Prostate gland (tissue), 2 donors: ENCODE results near the gene MAP4K1. TPM values are rescaled to one million over a fixed set of nuclear protein-coding genes. Genes with fewer than 3 reads are reported as not detected.

ENCODE experiments used
- DNase-seq: peaks from one replicate; pipeline ENCODE4 v3.0.0-alpha.2; 2019; ENCODE audit warnings: low spot score
- H3K27ac ChIP-seq, 2 donors: fragments of 200-600 bp; sonication (generic); 2 replicates each; pipeline ENCODE4 v1.5.1; 2017 to 2019
- H3K27me3 ChIP-seq: fragments of 200-600 bp; sonication (generic); replicated peaks from 2 replicates; pipeline ENCODE4 v1.5.1; 2019; ENCODE audit not compliant: insufficient read depth
- H3K36me3 ChIP-seq, 2 donors: fragments of 200-600 bp; sonication (generic); 1 replicate in 1 of 2; 2 replicates in 1 of 2; pipeline versions ENCODE4 v1.5.1 to v1.8.1; 2017 to 2019
- H3K4me1 ChIP-seq: fragments of 200-600 bp; sonication (generic); replicated peaks from 2 replicates; pipeline ENCODE4 v1.5.1; 2019
- H3K4me3 ChIP-seq, 2 donors: fragments of 200-600 bp; sonication (generic); 2 replicates each; pipeline ENCODE4 v1.5.1; 2017 to 2019
- H3K9me3 ChIP-seq: fragments of 200-600 bp; sonication (generic); 2 replicates; pipeline ENCODE4 v1.5.1; 2017
- CTCF ChIP-seq, 4 experiments: fragments of 200-600 bp in 2 of 4; fragments of 450-650 bp in 2 of 4; sonication (generic) in 2 of 4; IDR thresholded peaks; 1 replicate in 3 of 4; 2 replicates in 1 of 4; pipeline ENCODE4 v1.5.1; 2016 to 2019; ENCODE audit warnings: antibody characterized with exemption in 4 of 4, mild to moderate bottlenecking in 2 of 4, moderate library complexity in 2 of 4
- POLR2A ChIP-seq: fragments of 450-650 bp; IDR thresholded peaks from one replicate; pipeline ENCODE4 v1.6.1; 2016; ENCODE audit warnings: antibody characterized with exemption, mild to moderate bottlenecking
- POLR2AphosphoS5 ChIP-seq: sonication (generic); formaldehyde crosslinking; IDR thresholded peaks from one replicate; pipeline ENCODE4 v1.6.1; 2017; ENCODE audit warnings: antibody characterized with exemption
- WGBS: methylation state at CpG from one replicate; pipeline ENCODE4 v1.1.5; 2018; 5-methylcytosine and 5-hydroxymethylcytosine counted together
- intact Hi-C: fragments of 100-400 bp; cut with DNase I; formaldehyde crosslinking; loops from one replicate; pipeline ENCODE4 v1.14.2; 2022
- total RNA-seq, 2 donors: library from RNA; depleted of rRNA; stranded (reverse); fragments of >200 nt; gene quantifications; one replicate each; pipeline ENCODE4 v1.1.0, GENCODE V29; 2016

MAP4K1 gene
- total RNA-seq, 2 donors from 2014 or later: 1.6 to 14.1 TPM

- Histone ChIP-seq H3K27me3 (no peaks in the 10 kb centered on the region), H3K4me1 (peaks cover 24% of the 10 kb centered on the region), H3K4me3 (no peak overlapping the region), H3K27ac (peak overlapping the region; percentile 89 to 95), H3K36me3 (no peaks in the 10 kb centered on the region), H3K9me3 (no peaks in the 10 kb centered on the region)
- TF ChIP-seq CTCF (IDR thresholded peaks at IDR 0.05): no peak
- no peak for TF ChIP-seq POLR2A
- no peak for TF ChIP-seq POLR2AphosphoS5
- intact Hi-C loops: no loop called here
- WGBS: 38% methylated on average over 8 of the region's 8 CpGs
- no peak for DNase-seq
Measured at GRCh38 chr19:38657633-38658222, 40.0 kb upstream of the MAP4K1 start.

- no peak overlapping the region for H3K4me3 ChIP-seq
- WGBS: 63% methylated on average over 7 of the region's 7 CpGs
- H3K4me1 ChIP-seq: peaks cover 32% of the 10 kb centered on the region
- peak overlapping the region; percentile 89 to 95 for H3K27ac ChIP-seq
- no peak for DNase-seq
- intact Hi-C loops: no loop called here
- no peaks in the 10 kb centered on the region for H3K36me3 ChIP-seq
- H3K27me3 ChIP-seq: no peaks in the 10 kb centered on the region
- TF ChIP-seq POLR2A (no peak), POLR2AphosphoS5 (no peak)
- H3K9me3 ChIP-seq: no peaks in the 10 kb centered on the region
Measured at GRCh38 chr19:38656171-38656981, 38.6 kb upstream of the MAP4K1 start.

- Histone ChIP-seq H3K4me3 (no peak overlapping the region), H3K36me3 (no peaks in the 10 kb centered on the region), H3K27me3 (no peaks in the 10 kb centered on the region), H3K27ac (peak overlapping the region; percentile 94 to 95), H3K4me1 (peaks cover 26% of the 10 kb centered on the region), H3K9me3 (no peaks in the 10 kb centered on the region)
- intact Hi-C loops: no loop called here
- WGBS: 52% methylated on average over 5 of the region's 5 CpGs
- no peak for DNase-seq
- TF ChIP-seq CTCF (IDR thresholded peaks at IDR 0.05) (no peak), POLR2AphosphoS5 (no peak), POLR2A (no peak)
Measured at GRCh38 chr19:38655148-38655824, 37.5 kb upstream of the MAP4K1 start.

- DNase-seq: no peak
- Histone ChIP-seq H3K27ac (peak overlapping the region; percentile 94 to 95), H3K4me1 (peaks cover 30% of the 10 kb centered on the region), H3K36me3 (no peaks in the 10 kb centered on the region), H3K4me3 (no peak overlapping the region), H3K27me3 (no peaks in the 10 kb centered on the region), H3K9me3 (no peaks in the 10 kb centered on the region)
- intact Hi-C loops: loop anchor here (5.0 kb wide), 2 partner anchors 38 to 58 kb away; no protein-coding TSS in a partner anchor
- WGBS: 8% methylated on average over 6 of the region's 6 CpGs
- TF ChIP-seq CTCF (IDR thresholded peaks at IDR 0.05) (no peak), POLR2AphosphoS5 (peak; percentile 26), POLR2A (no peak)
Measured at GRCh38 chr19:38654628-38655055, 36.9 kb upstream of the MAP4K1 start.

GRCh38 chr19:38653028-38653571 is 35.3 kb upstream of the MAP4K1 start:
- no peak for DNase-seq
- intact Hi-C loops: loop anchor here (5.0 kb wide), 2 partner anchors 39 to 59 kb away; no protein-coding TSS in a partner anchor
- H3K27ac ChIP-seq: peak overlapping the region; percentile 94 to 95
- WGBS: 21% methylated on average over 7 of the region's 7 CpGs
- H3K36me3 ChIP-seq: no peaks in the 10 kb centered on the region
- H3K4me3 ChIP-seq: no peak overlapping the region
- H3K27me3 ChIP-seq: no peaks in the 10 kb centered on the region
- H3K4me1 ChIP-seq: peaks cover 20% of the 10 kb centered on the region
- TF ChIP-seq POLR2AphosphoS5: peak; percentile 52
- no peak for TF ChIP-seq POLR2A
- no peaks in the 10 kb centered on the region for H3K9me3 ChIP-seq
